HL-60/S4 treated with phorbol 12-myristate 13-acetate at 8.2 ng/mL for 4 days and 3 days (cell line): ENCODE data around the gene TCF21.
"Not testable (repeated sequence)": the region's sequence is repeated elsewhere in the genome, so short reads cannot be mapped to it uniquely, and the experiment has no call there.

ENCODE experiments used
- in situ Hi-C: fragments of 300-500 bp; cut with MboI; formaldehyde crosslinking; loops from 2 replicates; pipeline ENCODE4 v1.15.0; 2022; ENCODE audit warnings: low sequenced_read_pairs

Gene TCF21

GRCh38 chr6:133921249-133921859, 32.4 kb downstream of the TCF21 start:
- in situ Hi-C loops = loop anchor here (10.0 kb wide), 1 partner anchor 173 kb away; no protein-coding TSS in a partner anchor

- in situ Hi-C loops = loop anchor here (10.0 kb wide), 1 partner anchor 171 kb away; no protein-coding TSS in a partner anchor
These were observed 35.2 kb downstream of the TCF21 start for GRCh38 chr6:133923938-133924593.

DNA sequence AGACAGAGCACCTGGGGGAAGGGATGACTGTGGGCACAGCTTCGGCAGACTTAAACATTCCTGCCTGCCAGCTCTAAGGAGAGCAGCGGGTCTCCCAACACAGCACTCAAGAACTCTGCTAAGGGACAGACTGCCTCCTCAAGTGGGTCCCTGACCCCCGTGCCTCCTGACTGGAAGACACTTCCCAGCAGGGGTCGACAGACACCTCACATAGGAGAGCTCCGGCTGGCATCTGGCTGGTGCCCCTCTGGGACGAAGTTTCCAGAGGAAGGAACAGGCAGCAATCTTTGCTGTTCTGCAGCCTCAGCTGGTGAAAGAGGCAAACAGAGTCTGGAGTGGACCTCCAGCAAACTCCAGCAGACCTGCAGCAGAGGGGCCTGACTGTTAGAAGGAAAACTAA, 42.3 kb downstream of the TCF21 start:
- in situ Hi-C loops = not testable (repeated sequence)

GRCh38 chr6:133936352-133936751, 47.4 kb downstream of the TCF21 start:
- in situ Hi-C loops = not testable (repeated sequence)

DNA sequence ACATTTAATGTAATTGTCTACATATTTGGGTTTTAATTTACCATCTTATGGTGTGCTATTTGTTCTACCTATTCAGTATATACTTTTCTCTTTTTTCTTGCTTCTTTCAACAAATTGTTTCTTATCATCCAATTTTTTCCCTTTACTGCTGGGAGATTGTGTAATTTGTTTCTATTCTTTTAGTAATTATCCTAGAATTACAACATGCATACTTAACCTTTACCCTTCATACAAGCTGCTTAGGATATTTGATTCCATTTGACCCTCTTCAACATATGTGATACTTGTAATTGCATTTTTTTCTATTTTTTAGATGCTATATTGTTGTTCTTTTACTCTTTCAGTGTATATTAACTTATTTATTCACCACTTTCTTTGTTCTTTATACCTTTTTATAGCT, 49.0 kb downstream of the TCF21 start:
- in situ Hi-C loops = no loop called here

DNA sequence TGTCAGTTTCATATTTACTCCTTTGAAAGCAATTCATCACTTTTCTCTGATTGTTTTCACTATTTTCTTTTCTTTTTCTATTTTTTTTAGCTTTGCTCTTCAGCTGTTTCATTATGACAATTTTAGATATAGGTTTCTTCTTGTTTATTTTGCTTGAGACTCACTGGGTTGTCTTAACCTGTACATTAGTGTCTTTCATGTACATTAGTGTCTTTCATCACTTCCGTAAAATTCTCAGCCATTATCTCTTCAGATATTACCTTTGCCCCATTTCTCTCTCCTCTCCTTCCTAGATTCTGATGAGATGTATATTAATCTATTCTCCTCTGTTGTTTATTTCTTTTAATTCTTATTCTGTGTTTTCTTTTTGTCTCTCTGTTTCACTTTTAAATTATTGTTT, 49.6 kb downstream of the TCF21 start:
- in situ Hi-C loops = no loop called here

GRCh38 chr6:133939778-133940667, 51.1 kb downstream of the TCF21 start:
- in situ Hi-C loops = no loop called here
